Panc1 (cell line): ENCODE measurements around the gene EPB41L4B. TPM values are rescaled to one million over a fixed set of nuclear protein-coding genes. Genes with fewer than 3 reads are reported as not detected.

Experiments used
- ATAC-seq: fragments of 200-7000 bp; cut with Tn5 transposase; 2 replicates; pipeline ENCODE4 v1.9.1; 2020; ENCODE audit warnings: mild to moderate bottlenecking, moderate library complexity
- BruUV-seq: library from RNA; stranded (reverse); fragments of 400-500 nt; replicated peaks from 2 replicates; lab custom pipeline; 2021; lab: Mats Ljungman, UMichigan
- CTCF ChIA-PET: fragments of 300-600 bp; sonication (Branson Sonifier 250); formaldehyde crosslinking; loops from one replicate; lab custom pipeline; 2022; ENCODE audit warnings: antibody characterized with exemption; lab: Charles Lee
- POLR2A ChIA-PET: fragments of 300-600 bp; sonication (Branson Sonifier 250); formaldehyde crosslinking; loops from one replicate; lab custom pipeline; 2022; ENCODE audit warnings: antibody characterized with exemption; lab: Charles Lee
- DNase-seq: peaks from one replicate; pipeline ENCODE4 v3.0.0-alpha.2; 2010; ENCODE audit warnings: low read depth, low spot score
- H3K27ac ChIP-seq: 2 replicates; pipeline ENCODE4 v1.5.1; 2011; ENCODE audit warnings: mild to moderate bottlenecking, low read length, inconsistent platforms
- H3K27me3 ChIP-seq: fragments of 200-500 bp; sonication (Bioruptor generic); 2 replicates; pipeline ENCODE4 v1.6.0; 2014; ENCODE audit warnings: low read length, inconsistent platforms; ENCODE audit not compliant: control insufficient read depth, insufficient read depth
- H3K36me3 ChIP-seq: fragments of 200-500 bp; sonication (Bioruptor generic); 2 replicates; pipeline ENCODE4 v1.5.1; 2014; ENCODE audit warnings: inconsistent platforms, mild to moderate bottlenecking, low read length, moderate library complexity; ENCODE audit not compliant: control insufficient read depth, insufficient read depth
- H3K4me1 ChIP-seq: 2 replicates; pipeline ENCODE4 v1.5.1; 2011; ENCODE audit warnings: inconsistent platforms, mild to moderate bottlenecking, low read length, moderate library complexity; ENCODE audit not compliant: control insufficient read depth, insufficient read depth
- H3K4me3 ChIP-seq, 2 experiments: 2 replicates each; pipeline ENCODE4 v1.5.1; 2011 to 2012; ENCODE audit warnings: low read depth in 2 of 2, low read length in 2 of 2, mild to moderate bottlenecking in 2 of 2, inconsistent platforms in 1 of 2, moderate library complexity in 1 of 2
- H3K9me3 ChIP-seq: fragments of 200-500 bp; sonication (Bioruptor generic); 2 replicates; pipeline ENCODE4 v1.5.1; 2014; ENCODE audit warnings: low read depth, mild to moderate bottlenecking, inconsistent platforms, low read length, moderate library complexity; ENCODE audit not compliant: control insufficient read depth, insufficient read depth
- POLR2AphosphoS5 ChIP-seq: IDR thresholded peaks from 2 replicates; pipeline ENCODE4 v1.6.1; 2012; ENCODE audit warnings: mild to moderate bottlenecking, low read depth, low read length, moderate library complexity
- SIN3A ChIP-seq: IDR thresholded peaks from 2 replicates; pipeline ENCODE4 v1.6.1; 2012; ENCODE audit warnings: low read depth, mild to moderate bottlenecking, low read length, moderate library complexity, borderline replicate concordance; ENCODE audit not compliant: insufficient read depth
- TCF7L2 ChIP-seq: IDR thresholded peaks from 2 replicates; pipeline ENCODE4 v1.6.1; 2011; ENCODE audit warnings: mild to moderate bottlenecking, low read depth, low read length, inconsistent platforms
- in situ Hi-C: cut with HindIII; loops from 2 replicates; pipeline ENCODE4 v1.10.0; 2016; ENCODE audit warnings: low sequenced_read_pairs, low pct_unique_long_range_greater_than_20kb
- intact Hi-C: fragments of 100-400 bp; cut with micrococcal nuclease; formaldehyde crosslinking; loops from one replicate; pipeline ENCODE4 v1.10.0; 2022; ENCODE audit not compliant: unreplicated experiment
- total RNA-seq: library from RNA; stranded (reverse); gene quantifications from one replicate; pipeline ENCODE4 v1.2.1, GENCODE V29; 2021; ENCODE audit not compliant: unreplicated experiment
- TF ChIP-seq, protein P1 (sequence below), 2 experiments: IDR thresholded peaks; 2 replicates each; pipeline ENCODE4 v1.6.1; 2011 to 2012; ENCODE audit warnings: low read depth in 2 of 2, control low read depth in 1 of 2, low read length in 1 of 2, mild to moderate bottlenecking in 1 of 2, moderate library complexity in 1 of 2; ENCODE audit not compliant: insufficient read depth in 1 of 2
- TF ChIP-seq, protein P2 (sequence below): fragments of 450-650 bp; IDR thresholded peaks from 2 replicates; pipeline ENCODE4 v1.5.1; 2017; ENCODE audit warnings: mild to moderate bottlenecking

EPB41L4B gene
- total RNA-seq, 1 experiment from 2014 or later: 27.8 TPM

DNA sequence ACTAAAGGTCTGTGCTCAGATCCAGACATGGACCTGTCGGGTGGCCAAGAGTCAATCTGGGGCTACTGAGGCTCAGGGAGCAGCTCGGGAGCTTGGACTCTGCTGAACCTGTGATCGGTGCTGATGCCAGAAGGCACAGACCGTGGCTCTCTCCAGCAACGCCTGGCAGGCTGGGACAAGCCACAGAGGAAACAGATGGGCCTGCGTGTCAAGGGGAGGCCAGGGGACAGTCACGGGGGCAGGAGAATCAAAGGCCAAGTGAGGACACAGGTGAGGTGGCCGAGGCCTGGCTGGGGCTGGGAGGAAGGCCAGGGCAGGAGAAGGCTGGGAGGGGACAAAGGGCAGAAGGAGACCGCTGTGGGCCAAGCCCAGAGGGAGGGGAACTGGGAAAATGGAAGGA is 43.4 kb downstream of the EPB41L4B start:
- H3K36me3 ChIP-seq: no peaks in the 10 kb centered on the region; the same call in 1 of the 2 replicates
- POLR2A ChIA-PET: no interaction called here
- no peaks in the 10 kb centered on the region for H3K27me3 ChIP-seq
- DNase-seq (no peak), ATAC-seq (no peak)
- in situ Hi-C loops (no loop called here), intact Hi-C loops (no loop called here)
- H3K9me3 ChIP-seq: no peaks in the 10 kb centered on the region
- no TSS peak for BruUV-seq
- CTCF ChIA-PET: no interaction called here
- H3K4me3 ChIP-seq: no peak overlapping the region
- H3K27ac ChIP-seq: no peak overlapping the region
- no peaks in the 10 kb centered on the region; the same call in 1 of the 2 replicates for H3K4me1 ChIP-seq
- TF ChIP-seq SIN3A: no peak
- no peak for TF ChIP-seq POLR2AphosphoS5
- TF ChIP-seq, protein P1, sequence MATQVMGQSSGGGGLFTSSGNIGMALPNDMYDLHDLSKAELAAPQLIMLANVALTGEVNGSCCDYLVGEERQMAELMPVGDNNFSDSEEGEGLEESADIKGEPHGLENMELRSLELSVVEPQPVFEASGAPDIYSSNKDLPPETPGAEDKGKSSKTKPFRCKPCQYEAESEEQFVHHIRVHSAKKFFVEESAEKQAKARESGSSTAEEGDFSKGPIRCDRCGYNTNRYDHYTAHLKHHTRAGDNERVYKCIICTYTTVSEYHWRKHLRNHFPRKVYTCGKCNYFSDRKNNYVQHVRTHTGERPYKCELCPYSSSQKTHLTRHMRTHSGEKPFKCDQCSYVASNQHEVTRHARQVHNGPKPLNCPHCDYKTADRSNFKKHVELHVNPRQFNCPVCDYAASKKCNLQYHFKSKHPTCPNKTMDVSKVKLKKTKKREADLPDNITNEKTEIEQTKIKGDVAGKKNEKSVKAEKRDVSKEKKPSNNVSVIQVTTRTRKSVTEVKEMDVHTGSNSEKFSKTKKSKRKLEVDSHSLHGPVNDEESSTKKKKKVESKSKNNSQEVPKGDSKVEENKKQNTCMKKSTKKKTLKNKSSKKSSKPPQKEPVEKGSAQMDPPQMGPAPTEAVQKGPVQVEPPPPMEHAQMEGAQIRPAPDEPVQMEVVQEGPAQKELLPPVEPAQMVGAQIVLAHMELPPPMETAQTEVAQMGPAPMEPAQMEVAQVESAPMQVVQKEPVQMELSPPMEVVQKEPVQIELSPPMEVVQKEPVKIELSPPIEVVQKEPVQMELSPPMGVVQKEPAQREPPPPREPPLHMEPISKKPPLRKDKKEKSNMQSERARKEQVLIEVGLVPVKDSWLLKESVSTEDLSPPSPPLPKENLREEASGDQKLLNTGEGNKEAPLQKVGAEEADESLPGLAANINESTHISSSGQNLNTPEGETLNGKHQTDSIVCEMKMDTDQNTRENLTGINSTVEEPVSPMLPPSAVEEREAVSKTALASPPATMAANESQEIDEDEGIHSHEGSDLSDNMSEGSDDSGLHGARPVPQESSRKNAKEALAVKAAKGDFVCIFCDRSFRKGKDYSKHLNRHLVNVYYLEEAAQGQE (IDR thresholded peaks at IDR 0.05; ENCODE audit: insufficient read depth in 1 of 2, low read depth in 2 of 2, low read length in 1 of 2): no peak
- TF ChIP-seq, protein P2, sequence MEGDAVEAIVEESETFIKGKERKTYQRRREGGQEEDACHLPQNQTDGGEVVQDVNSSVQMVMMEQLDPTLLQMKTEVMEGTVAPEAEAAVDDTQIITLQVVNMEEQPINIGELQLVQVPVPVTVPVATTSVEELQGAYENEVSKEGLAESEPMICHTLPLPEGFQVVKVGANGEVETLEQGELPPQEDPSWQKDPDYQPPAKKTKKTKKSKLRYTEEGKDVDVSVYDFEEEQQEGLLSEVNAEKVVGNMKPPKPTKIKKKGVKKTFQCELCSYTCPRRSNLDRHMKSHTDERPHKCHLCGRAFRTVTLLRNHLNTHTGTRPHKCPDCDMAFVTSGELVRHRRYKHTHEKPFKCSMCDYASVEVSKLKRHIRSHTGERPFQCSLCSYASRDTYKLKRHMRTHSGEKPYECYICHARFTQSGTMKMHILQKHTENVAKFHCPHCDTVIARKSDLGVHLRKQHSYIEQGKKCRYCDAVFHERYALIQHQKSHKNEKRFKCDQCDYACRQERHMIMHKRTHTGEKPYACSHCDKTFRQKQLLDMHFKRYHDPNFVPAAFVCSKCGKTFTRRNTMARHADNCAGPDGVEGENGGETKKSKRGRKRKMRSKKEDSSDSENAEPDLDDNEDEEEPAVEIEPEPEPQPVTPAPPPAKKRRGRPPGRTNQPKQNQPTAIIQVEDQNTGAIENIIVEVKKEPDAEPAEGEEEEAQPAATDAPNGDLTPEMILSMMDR: no peak
- TF ChIP-seq TCF7L2: no peak

DNA sequence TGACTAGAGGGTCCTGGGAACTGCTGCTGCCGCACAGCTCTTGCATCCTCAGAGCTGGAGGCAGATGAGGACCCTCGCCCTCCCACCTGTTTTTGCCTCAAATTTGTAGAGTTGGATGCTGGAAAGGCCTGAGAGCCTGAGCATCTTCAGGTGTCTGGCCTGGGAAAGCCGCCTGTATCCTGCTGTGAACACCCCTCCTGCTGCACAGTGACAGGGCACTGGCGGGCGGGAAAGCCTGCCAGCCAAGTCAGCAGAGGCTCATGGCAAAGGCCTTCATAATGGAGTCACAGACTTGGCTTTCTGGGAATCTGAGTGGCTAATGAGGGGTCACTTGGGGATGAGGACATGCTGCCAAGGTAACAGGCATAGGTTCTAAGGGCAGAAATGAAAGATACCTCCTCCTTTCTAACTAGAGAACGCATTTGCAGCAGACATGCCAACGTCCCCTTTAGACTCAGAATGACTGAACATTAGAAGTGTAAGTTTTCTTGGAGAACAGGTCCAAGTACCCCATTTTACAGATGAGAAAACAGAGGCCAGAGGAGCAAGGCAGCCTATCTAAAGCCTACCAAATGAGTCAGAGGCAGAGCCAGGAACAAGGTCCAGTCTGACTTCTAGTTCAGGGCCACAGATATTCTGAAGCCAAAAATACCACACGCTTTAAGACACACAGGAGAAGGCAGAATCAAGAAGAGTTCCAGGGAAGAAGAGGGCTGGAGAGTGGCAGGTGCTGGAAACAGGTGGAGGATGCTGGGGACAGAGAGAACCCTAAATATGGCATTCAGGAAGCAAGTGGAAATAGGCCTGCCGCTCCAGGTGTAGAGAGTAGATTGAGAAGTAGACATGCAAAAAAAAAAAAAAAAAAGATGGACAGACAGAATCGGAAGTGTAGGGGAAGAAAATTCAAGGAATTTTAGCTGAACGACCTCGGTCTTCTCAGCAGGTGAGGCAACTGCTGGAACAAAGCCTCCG is 44.1 kb downstream of the EPB41L4B start:
- H3K4me3 ChIP-seq: no peak overlapping the region
- intact Hi-C loops: no loop called here
- no peak overlapping the region for H3K27ac ChIP-seq
- TF ChIP-seq SIN3A: no peak
- TF ChIP-seq POLR2AphosphoS5: no peak
- TF ChIP-seq, protein P2: no peak
- TF ChIP-seq TCF7L2: no peak
- TF ChIP-seq, protein P1 (IDR thresholded peaks at IDR 0.05; ENCODE audit: insufficient read depth in 1 of 2, low read depth in 2 of 2, low read length in 1 of 2): no peak
- H3K27me3 ChIP-seq: no peaks in the 10 kb centered on the region
- no peaks in the 10 kb centered on the region; the same call in 1 of the 2 replicates for H3K4me1 ChIP-seq
- H3K36me3 ChIP-seq: no peaks in the 10 kb centered on the region; the same call in 1 of the 2 replicates
- H3K9me3 ChIP-seq: no peaks in the 10 kb centered on the region
- ATAC-seq (no peak), DNase-seq (no peak)
- CTCF ChIA-PET: no interaction called here
- POLR2A ChIA-PET: no interaction called here
- in situ Hi-C loops: no loop called here
- BruUV-seq: no TSS peak
